Retinal pigment epithelial cell (primary cell): ENCODE data around the gene IL1R1.

Source experiments
- DNase-seq: peaks from one replicate; pipeline ENCODE4 v3.0.0-alpha.2; 2010; ENCODE audit warnings: low read depth
- H3K4me3 ChIP-seq: 2 replicates; pipeline ENCODE4 v1.5.1; 2011; ENCODE audit warnings: mild to moderate bottlenecking, low read length, control low read depth, moderate library complexity
- TF ChIP-seq, protein P1 (sequence below): conservative IDR thresholded peaks from 2 replicates; pipeline ENCODE4 v1.5.1; 2011; ENCODE audit warnings: low read depth, low read length, control low read depth, inconsistent platforms

The IL1R1 gene

GRCh38 chr2:102107741-102108070 lies 34.8 kb upstream of the IL1R1 start:
- TF ChIP-seq, protein P1, sequence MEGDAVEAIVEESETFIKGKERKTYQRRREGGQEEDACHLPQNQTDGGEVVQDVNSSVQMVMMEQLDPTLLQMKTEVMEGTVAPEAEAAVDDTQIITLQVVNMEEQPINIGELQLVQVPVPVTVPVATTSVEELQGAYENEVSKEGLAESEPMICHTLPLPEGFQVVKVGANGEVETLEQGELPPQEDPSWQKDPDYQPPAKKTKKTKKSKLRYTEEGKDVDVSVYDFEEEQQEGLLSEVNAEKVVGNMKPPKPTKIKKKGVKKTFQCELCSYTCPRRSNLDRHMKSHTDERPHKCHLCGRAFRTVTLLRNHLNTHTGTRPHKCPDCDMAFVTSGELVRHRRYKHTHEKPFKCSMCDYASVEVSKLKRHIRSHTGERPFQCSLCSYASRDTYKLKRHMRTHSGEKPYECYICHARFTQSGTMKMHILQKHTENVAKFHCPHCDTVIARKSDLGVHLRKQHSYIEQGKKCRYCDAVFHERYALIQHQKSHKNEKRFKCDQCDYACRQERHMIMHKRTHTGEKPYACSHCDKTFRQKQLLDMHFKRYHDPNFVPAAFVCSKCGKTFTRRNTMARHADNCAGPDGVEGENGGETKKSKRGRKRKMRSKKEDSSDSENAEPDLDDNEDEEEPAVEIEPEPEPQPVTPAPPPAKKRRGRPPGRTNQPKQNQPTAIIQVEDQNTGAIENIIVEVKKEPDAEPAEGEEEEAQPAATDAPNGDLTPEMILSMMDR, result no peak
- no peak overlapping the region for H3K4me3 ChIP-seq
- no peak for DNase-seq

GRCh38 chr2:102109016-102109415 lies 33.5 kb upstream of the IL1R1 start:
- no peak for DNase-seq
- TF ChIP-seq, protein P1, result no peak
- no peak overlapping the region for H3K4me3 ChIP-seq

- H3K4me3 ChIP-seq, result no peak overlapping the region
- TF ChIP-seq, protein P1, result no peak
- no peak for DNase-seq
These were observed 32.4 kb upstream of the IL1R1 start for GRCh38 chr2:102110171-102110570.

- DNase-seq, result no peak
- H3K4me3 ChIP-seq, result no peak overlapping the region
- TF ChIP-seq, protein P1, result no peak
These were observed 31.8 kb upstream of the IL1R1 start for GRCh38 chr2:102110596-102111334.

DNA sequence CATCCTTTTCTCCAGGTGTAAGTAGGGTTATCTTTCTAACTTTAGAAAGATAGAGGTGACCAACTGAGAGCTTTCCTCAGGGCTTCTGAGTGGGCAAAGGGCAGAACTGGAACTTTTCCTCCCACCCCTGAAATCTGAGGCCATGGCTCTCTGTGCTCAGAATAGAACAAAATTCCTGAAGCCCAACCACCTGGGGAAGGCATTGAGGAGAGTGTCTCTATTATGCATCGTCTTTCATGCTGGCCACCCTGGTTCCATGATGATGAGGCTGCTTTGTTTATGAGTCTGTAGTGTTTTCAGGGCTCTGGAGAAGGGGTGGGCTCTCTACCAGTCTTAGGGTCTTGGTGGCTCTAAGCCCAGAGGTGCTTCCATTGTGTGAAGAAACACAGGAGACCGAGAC lies 30.7 kb upstream of the IL1R1 start:
- no peak for DNase-seq
- no peak overlapping the region for H3K4me3 ChIP-seq
- TF ChIP-seq, protein P1, result no peak

- H3K4me3 ChIP-seq, result no peak overlapping the region
- no peak for DNase-seq
- TF ChIP-seq, protein P1, result no peak
These were observed 30.3 kb upstream of the IL1R1 start for GRCh38 chr2:102112271-102112670.
